Upper lobe of left lung (tissue), 6 donors: ENCODE results near the gene SQSTM1. TPM values are rescaled to one million over a fixed set of nuclear protein-coding genes. Genes with fewer than 3 reads are reported as not detected.

ENCODE experiments used
- ATAC-seq, 2 donors: fragments of 200-7000 bp; cut with Tn5 transposase; one replicate each; pipeline ENCODE4 v1.9.1; 2022; ENCODE audit warnings: mild to moderate bottlenecking in 2 of 2, moderate library complexity in 2 of 2; ENCODE audit not compliant: low FRiP score in 2 of 2
- DNase-seq, 2 donors: peaks; one replicate each; pipeline ENCODE4 v3.0.0-alpha.2; 2019 to 2020
- H3K27ac ChIP-seq, 4 donors: fragments of 200-600 bp; sonication (generic); one replicate each; pipeline ENCODE4 v1.5.1; 2016 to 2019
- H3K27me3 ChIP-seq, 4 donors: fragments of 200-600 bp; sonication (generic); one replicate each; pipeline ENCODE4 v1.5.1; 2017 to 2019
- H3K36me3 ChIP-seq, 4 donors: fragments of 200-600 bp; sonication (generic); one replicate each; pipeline ENCODE4 v1.5.1; 2016 to 2019
- H3K4me1 ChIP-seq, 4 donors: fragments of 200-600 bp; sonication (generic); one replicate each; pipeline ENCODE4 v1.5.1; 2018 to 2019
- H3K4me3 ChIP-seq, 4 donors: fragments of 200-600 bp; sonication (generic); one replicate each; pipeline ENCODE4 v1.5.1; 2017 to 2019; ENCODE audit warnings: mild to moderate bottlenecking in 2 of 4, moderate library complexity in 1 of 4
- H3K9me3 ChIP-seq, 4 donors: fragments of 200-600 bp; sonication (generic); one replicate each; pipeline ENCODE4 v1.5.1; 2018 to 2019
- EP300 ChIP-seq, 4 donors: sonication (generic); formaldehyde crosslinking; IDR thresholded peaks; one replicate each; pipeline ENCODE4 v1.5.1; 2017; ENCODE audit warnings: antibody characterized with exemption in 4 of 4, control low read depth in 2 of 4
- POLR2A ChIP-seq, 4 donors: fragments of 450-650 bp; IDR thresholded peaks; one replicate each; pipeline ENCODE4 v1.5.1; 2016 to 2017; ENCODE audit warnings: antibody characterized with exemption in 4 of 4, mild to moderate bottlenecking in 2 of 4
- POLR2AphosphoS5 ChIP-seq, 2 donors: sonication (generic); formaldehyde crosslinking; IDR thresholded peaks; one replicate each; pipeline ENCODE4 v1.5.1; 2017; ENCODE audit warnings: antibody characterized with exemption in 2 of 2
- WGBS, 2 donors: methylation state at CpG; one replicate each; pipeline ENCODE4 v1.1.5; 2017 to 2018; 5-methylcytosine and 5-hydroxymethylcytosine counted together
- total RNA-seq, 6 donors: library from RNA; depleted of rRNA in 4 of 6; stranded (reverse); fragments of >200 nt in 4 of 6; gene quantifications; one replicate each; pipeline versions ENCODE4 v1.1.0 to v1.2.1, GENCODE V29; 2016 to 2021
- TF ChIP-seq, protein P1 (sequence below), 6 experiments: fragments of 450-650 bp in 4 of 6; fragments of 200-600 bp in 2 of 6; sonication (generic) in 2 of 6; IDR thresholded peaks; one replicate each; pipeline ENCODE4 v1.5.1; 2016 to 2019; ENCODE audit warnings: antibody characterized with exemption in 6 of 6
- donor health status: DM: no; HTN: no; CAD: no; lungs with moderate emphysema.
- donor health status: DM: no; HTN: yes; CAD: no; lungs with severe emphysema.

The SQSTM1 gene
- total RNA-seq, 6 donors from 2014 or later, result 390 to 666 (median 574) TPM

DNA sequence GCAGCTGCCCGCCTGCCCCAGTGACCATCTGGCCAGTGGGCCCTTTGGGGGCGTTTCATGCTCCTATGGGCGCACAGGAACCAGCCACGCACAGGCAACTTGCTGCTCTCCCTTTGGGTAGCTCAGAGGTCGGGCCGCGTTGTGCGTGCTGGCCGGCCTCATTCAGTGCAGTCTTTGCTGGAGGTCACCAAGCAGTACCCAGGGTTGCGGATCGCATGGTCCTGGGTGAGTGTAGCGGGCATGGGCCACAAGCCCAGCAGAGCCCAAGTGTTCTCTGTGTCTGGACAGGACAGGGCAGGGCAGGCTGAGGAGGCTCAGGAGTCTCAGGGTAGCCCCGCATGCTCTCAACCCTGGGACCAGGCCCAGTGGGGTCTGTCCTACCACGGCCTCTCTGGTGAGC, 47.8 kb downstream of the SQSTM1 start:
- no peaks in the 10 kb centered on the region for H3K9me3 ChIP-seq
- H3K4me1 ChIP-seq, result no peaks in the 10 kb centered on the region
- ATAC-seq (no peak), DNase-seq (peak in 1 of 2 donors; percentile 75)
- WGBS, 2 donors, result 97% methylated on average over 10 to 13 of the region's 14 CpGs
- peaks cover 0 to 94% (median 79%) of the 10 kb centered on the region in 4 donors for H3K36me3 ChIP-seq
- no peak overlapping the region for H3K27ac ChIP-seq
- H3K27me3 ChIP-seq, result no peaks in the 10 kb centered on the region
- H3K4me3 ChIP-seq, result no peak overlapping the region
- TF ChIP-seq, protein P1, sequence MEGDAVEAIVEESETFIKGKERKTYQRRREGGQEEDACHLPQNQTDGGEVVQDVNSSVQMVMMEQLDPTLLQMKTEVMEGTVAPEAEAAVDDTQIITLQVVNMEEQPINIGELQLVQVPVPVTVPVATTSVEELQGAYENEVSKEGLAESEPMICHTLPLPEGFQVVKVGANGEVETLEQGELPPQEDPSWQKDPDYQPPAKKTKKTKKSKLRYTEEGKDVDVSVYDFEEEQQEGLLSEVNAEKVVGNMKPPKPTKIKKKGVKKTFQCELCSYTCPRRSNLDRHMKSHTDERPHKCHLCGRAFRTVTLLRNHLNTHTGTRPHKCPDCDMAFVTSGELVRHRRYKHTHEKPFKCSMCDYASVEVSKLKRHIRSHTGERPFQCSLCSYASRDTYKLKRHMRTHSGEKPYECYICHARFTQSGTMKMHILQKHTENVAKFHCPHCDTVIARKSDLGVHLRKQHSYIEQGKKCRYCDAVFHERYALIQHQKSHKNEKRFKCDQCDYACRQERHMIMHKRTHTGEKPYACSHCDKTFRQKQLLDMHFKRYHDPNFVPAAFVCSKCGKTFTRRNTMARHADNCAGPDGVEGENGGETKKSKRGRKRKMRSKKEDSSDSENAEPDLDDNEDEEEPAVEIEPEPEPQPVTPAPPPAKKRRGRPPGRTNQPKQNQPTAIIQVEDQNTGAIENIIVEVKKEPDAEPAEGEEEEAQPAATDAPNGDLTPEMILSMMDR (IDR thresholded peaks at IDR 0.05), result no peak
- no peak for TF ChIP-seq POLR2AphosphoS5 (IDR thresholded peaks at IDR 0.05)
- no peak for TF ChIP-seq POLR2A (IDR thresholded peaks at IDR 0.05)
- no peak for TF ChIP-seq EP300 (IDR thresholded peaks at IDR 0.05)

DNA sequence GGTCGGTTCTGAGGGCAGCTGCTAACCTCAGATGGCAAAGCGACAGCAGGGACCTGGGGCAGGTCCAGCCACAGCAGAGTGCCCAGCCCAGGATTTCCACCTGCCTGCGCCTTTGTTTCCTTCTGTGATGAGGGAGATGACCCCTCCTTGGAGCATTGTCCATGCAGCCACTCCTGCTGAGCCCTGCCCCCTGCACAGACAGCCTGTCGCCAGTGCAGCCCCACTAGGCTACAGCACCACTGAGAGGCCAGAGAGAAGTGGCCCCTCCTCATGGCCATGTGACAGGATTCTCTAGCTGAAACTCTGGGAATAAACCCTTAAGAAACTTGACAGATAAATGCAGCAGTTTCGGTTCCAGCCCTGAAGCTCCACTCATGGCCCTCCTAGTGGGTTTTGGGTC, 48.4 kb downstream of the SQSTM1 start:
- TF ChIP-seq EP300 (IDR thresholded peaks at IDR 0.05) (no peak), POLR2AphosphoS5 (IDR thresholded peaks at IDR 0.05) (no peak), POLR2A (IDR thresholded peaks at IDR 0.05) (no peak)
- TF ChIP-seq, protein P1 (IDR thresholded peaks at IDR 0.05), result no peak
- no peaks in the 10 kb centered on the region for H3K4me1 ChIP-seq
- WGBS, 2 donors, result 71 to 91% methylated on average over 1 to 5 of the region's 5 CpGs
- ATAC-seq (no peak), DNase-seq (no peak)
- no peak overlapping the region for H3K4me3 ChIP-seq
- H3K27me3 ChIP-seq, result no peaks in the 10 kb centered on the region
- peaks cover 5 to 94% (median 78%) of the 10 kb centered on the region in 4 donors for H3K36me3 ChIP-seq
- H3K9me3 ChIP-seq, result no peaks in the 10 kb centered on the region
- H3K27ac ChIP-seq, result no peak overlapping the region

DNA sequence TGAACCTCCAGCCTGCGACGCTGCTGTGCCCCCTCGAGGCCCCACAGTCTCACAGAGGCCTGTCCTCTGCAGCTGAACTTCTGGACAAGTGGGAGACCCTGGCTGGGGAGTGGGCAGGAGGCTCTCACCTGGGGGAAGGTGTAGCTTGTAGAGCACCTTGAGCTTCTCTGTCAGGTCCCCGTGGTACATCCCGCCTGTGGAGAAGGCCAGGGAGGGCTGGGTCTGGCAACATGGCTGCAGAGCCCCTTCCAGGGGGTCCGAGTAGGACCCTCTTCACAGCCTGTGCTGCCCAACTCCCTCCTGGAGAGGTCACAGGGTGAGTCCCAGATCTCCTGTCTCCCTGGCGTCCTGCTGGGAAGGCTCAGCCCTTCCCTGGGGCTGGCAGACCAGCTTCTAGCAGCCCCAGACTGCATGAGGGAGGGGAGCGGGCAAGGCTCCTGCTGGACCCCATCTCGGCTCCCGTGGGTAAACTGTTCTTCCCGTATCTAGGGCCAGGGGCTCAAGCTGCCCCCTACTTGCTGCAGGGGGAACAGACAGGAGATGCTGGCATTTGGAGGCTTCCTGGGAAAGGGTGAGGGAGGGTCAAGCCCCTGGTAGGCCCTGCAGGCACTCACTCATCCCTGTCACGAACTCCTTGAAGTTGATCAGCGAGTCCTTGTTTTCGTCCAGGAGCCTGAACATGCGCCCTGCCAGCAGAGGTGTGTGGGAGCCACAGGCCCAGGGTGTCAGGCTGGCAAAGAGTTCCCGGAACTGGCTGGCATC, 49.1 kb downstream of the SQSTM1 start:
- H3K27me3 ChIP-seq, result no peaks in the 10 kb centered on the region
- no peak overlapping the region for H3K27ac ChIP-seq
- peaks cover 12 to 94% (median 80%) of the 10 kb centered on the region in 4 donors for H3K36me3 ChIP-seq
- TF ChIP-seq EP300 (IDR thresholded peaks at IDR 0.05), result no peak
- no peak for TF ChIP-seq POLR2AphosphoS5 (IDR thresholded peaks at IDR 0.05)
- no peak for TF ChIP-seq POLR2A (IDR thresholded peaks at IDR 0.05)
- TF ChIP-seq, protein P1 (IDR thresholded peaks at IDR 0.05), result no peak
- WGBS, 2 donors, result 92 to 100% methylated on average over 6 to 15 of the region's 16 CpGs
- DNase-seq (no peak), ATAC-seq (no peak)
- no peak overlapping the region for H3K4me3 ChIP-seq
- H3K9me3 ChIP-seq, result no peaks in the 10 kb centered on the region
- no peaks in the 10 kb centered on the region for H3K4me1 ChIP-seq

DNA sequence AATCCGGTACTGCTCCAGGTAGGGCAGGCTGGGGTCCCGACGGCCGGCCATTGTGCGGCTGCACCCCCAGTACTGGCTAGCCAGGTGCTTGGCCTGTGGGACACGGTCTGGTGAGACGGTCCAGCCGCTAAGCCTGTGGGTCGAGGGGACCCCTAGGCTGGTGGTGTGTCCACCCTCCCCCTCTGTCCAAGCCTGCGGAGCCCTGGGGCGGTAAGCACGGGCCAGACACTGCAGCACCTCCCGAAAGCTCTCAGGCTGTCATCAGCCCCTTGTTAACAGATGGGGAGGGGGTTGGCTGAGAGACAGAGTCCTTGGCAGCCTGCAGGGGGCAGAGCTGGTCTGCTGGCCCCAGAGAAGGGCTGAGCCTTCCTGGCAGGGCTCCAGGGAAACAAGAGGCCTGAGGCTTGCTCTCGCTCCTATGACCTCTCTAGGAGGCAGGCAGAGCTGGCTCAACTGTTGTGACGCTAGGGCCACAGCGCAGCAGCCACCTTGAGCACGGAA, 49.7 kb downstream of the SQSTM1 start:
- H3K4me1 ChIP-seq, result no peaks in the 10 kb centered on the region
- DNase-seq (no peak), ATAC-seq (peak in 1 of 2 donors; percentile 33)
- no peak overlapping the region for H3K4me3 ChIP-seq
- H3K9me3 ChIP-seq, result no peaks in the 10 kb centered on the region
- H3K27me3 ChIP-seq, result no peaks in the 10 kb centered on the region
- WGBS, 2 donors, result 70 to 94% methylated on average over 4 to 15 of the region's 17 CpGs
- TF ChIP-seq, protein P1 (IDR thresholded peaks at IDR 0.05), result peak in 2 of 6 experiments; percentile 13 to 60
- TF ChIP-seq EP300 (IDR thresholded peaks at IDR 0.05), result no peak
- TF ChIP-seq POLR2AphosphoS5 (IDR thresholded peaks at IDR 0.05), result no peak
- no peak overlapping the region for H3K27ac ChIP-seq
- H3K36me3 ChIP-seq, result peaks cover 12 to 94% (median 77%) of the 10 kb centered on the region in 4 donors
